Thyroid gland (tissue), 4 donors: ENCODE data around the gene PADI1. TPM values are rescaled to one million over a fixed set of nuclear protein-coding genes. Genes with fewer than 3 reads are reported as not detected.

ENCODE experiments used
- DNase-seq, 2 donors: peaks; one replicate each; pipeline ENCODE4 v3.0.0-alpha.2; 2019
- H3K27ac ChIP-seq, 3 donors: fragments of 200-600 bp; sonication (generic); 1 replicate in 2 of 3; 2 replicates in 1 of 3; pipeline ENCODE4 v1.5.1; 2016 to 2019; ENCODE audit warnings: mild to moderate bottlenecking in 1 of 3, moderate library complexity in 1 of 3
- H3K27me3 ChIP-seq: fragments of 200-600 bp; sonication (generic); one replicate; pipeline ENCODE4 v1.5.1; 2019
- H3K36me3 ChIP-seq, 2 donors: fragments of 200-600 bp; sonication (generic); one replicate each; pipeline ENCODE4 v1.5.1; 2016 to 2019
- H3K4me1 ChIP-seq, 2 donors: fragments of 200-600 bp; sonication (generic); one replicate each; pipeline ENCODE4 v1.5.1; 2017 to 2019
- H3K4me3 ChIP-seq, 3 donors: fragments of 200-600 bp; sonication (generic); replicated peaks in 1 of 3; 1 replicate in 2 of 3; 2 replicates in 1 of 3; pipeline ENCODE4 v1.5.1; 2016; ENCODE audit warnings: mild to moderate bottlenecking in 1 of 3
- H3K9me3 ChIP-seq: fragments of 200-600 bp; sonication (generic); one replicate; pipeline ENCODE4 v1.5.1; 2017
- CTCF ChIP-seq, 6 experiments: fragments of 200-600 bp in 3 of 6; fragments of 450-650 bp in 3 of 6; sonication (generic) in 3 of 6; IDR thresholded peaks; one replicate each; pipeline ENCODE4 v1.5.1; 2016 to 2019; ENCODE audit warnings: antibody characterized with exemption in 6 of 6, mild to moderate bottlenecking in 2 of 6, inconsistent platforms in 1 of 6, moderate library complexity in 1 of 6
- POLR2A ChIP-seq, 2 donors: fragments of 450-650 bp; IDR thresholded peaks; one replicate each; pipeline ENCODE4 v1.6.1; 2017; ENCODE audit warnings: antibody characterized with exemption in 2 of 2, mild to moderate bottlenecking in 2 of 2, moderate library complexity in 1 of 2
- WGBS, 2 donors: methylation state at CpG; one replicate each; pipeline ENCODE4 v1.1.5; 2017; 5-methylcytosine and 5-hydroxymethylcytosine counted together
- intact Hi-C: fragments of 100-400 bp; cut with DNase I; formaldehyde crosslinking; loops from one replicate; pipeline ENCODE4 v1.15.1; 2023
- total RNA-seq, 4 donors: library from RNA; depleted of rRNA; stranded (reverse); fragments of >200 nt; gene quantifications; one replicate each; pipeline ENCODE4 v1.2.3, GENCODE V29; 2016

Gene PADI1
- total RNA-seq, 4 donors from 2014 or later = not detected

GRCh38 chr1:17250601-17251000 lies 45.7 kb downstream of the PADI1 start:
- H3K27ac ChIP-seq = no peak overlapping the region
- DNase-seq = no peak
- H3K4me1 ChIP-seq = no peaks in the 10 kb centered on the region
- WGBS, 2 donors = 27 to 65% methylated on average over 1 to 6 of the region's 7 CpGs
- TF ChIP-seq CTCF (IDR thresholded peaks at IDR 0.05) (no peak), POLR2A (IDR thresholded peaks at IDR 0.05) (no peak)
- H3K36me3 ChIP-seq = no peaks in the 10 kb centered on the region
- no peak overlapping the region for H3K4me3 ChIP-seq
- intact Hi-C loops = no loop called here
- H3K9me3 ChIP-seq = no peaks in the 10 kb centered on the region
- no peaks in the 10 kb centered on the region for H3K27me3 ChIP-seq

GRCh38 chr1:17251246-17251645 lies 46.3 kb downstream of the PADI1 start:
- H3K4me1 ChIP-seq = no peaks in the 10 kb centered on the region
- H3K9me3 ChIP-seq = no peaks in the 10 kb centered on the region
- TF ChIP-seq CTCF (IDR thresholded peaks at IDR 0.05) (no peak), POLR2A (IDR thresholded peaks at IDR 0.05) (no peak)
- H3K27ac ChIP-seq = no peak overlapping the region
- intact Hi-C loops = no loop called here
- H3K4me3 ChIP-seq = no peak overlapping the region
- H3K36me3 ChIP-seq = no peaks in the 10 kb centered on the region
- WGBS, 2 donors = 71 to 76% methylated on average over 4 to 5 of the region's 5 CpGs
- H3K27me3 ChIP-seq = no peaks in the 10 kb centered on the region
- no peak for DNase-seq

GRCh38 chr1:17251701-17252376 lies 46.9 kb downstream of the PADI1 start:
- no peak for TF ChIP-seq POLR2A (IDR thresholded peaks at IDR 0.05)
- TF ChIP-seq CTCF (IDR thresholded peaks at IDR 0.05) = no peak
- H3K27me3 ChIP-seq = no peaks in the 10 kb centered on the region
- H3K4me3 ChIP-seq = no peak overlapping the region
- H3K4me1 ChIP-seq = no peaks in the 10 kb centered on the region
- intact Hi-C loops = no loop called here
- no peaks in the 10 kb centered on the region for H3K36me3 ChIP-seq
- WGBS, 2 donors = 51 to 72% methylated on average over 3 of the region's 3 CpGs
- H3K9me3 ChIP-seq = no peaks in the 10 kb centered on the region
- no peak overlapping the region for H3K27ac ChIP-seq
- no peak for DNase-seq

- no peaks in the 10 kb centered on the region for H3K4me1 ChIP-seq
- H3K27ac ChIP-seq = no peak overlapping the region
- no peaks in the 10 kb centered on the region for H3K27me3 ChIP-seq
- intact Hi-C loops = no loop called here
- H3K36me3 ChIP-seq = no peaks in the 10 kb centered on the region
- H3K9me3 ChIP-seq = no peaks in the 10 kb centered on the region
- WGBS, 2 donors = 68 to 81% methylated on average over 4 to 5 of the region's 5 CpGs
- no peak for TF ChIP-seq POLR2A (IDR thresholded peaks at IDR 0.05)
- no peak for TF ChIP-seq CTCF (IDR thresholded peaks at IDR 0.05)
- DNase-seq = no peak
- no peak overlapping the region for H3K4me3 ChIP-seq
Measured at GRCh38 chr1:17255336-17255735, 50.4 kb downstream of the PADI1 start.

GRCh38 chr1:17258116-17258757 lies 53.3 kb downstream of the PADI1 start:
- no peak overlapping the region for H3K27ac ChIP-seq
- TF ChIP-seq POLR2A (IDR thresholded peaks at IDR 0.05) (no peak), CTCF (IDR thresholded peaks at IDR 0.05) (no peak)
- H3K9me3 ChIP-seq = no peaks in the 10 kb centered on the region
- DNase-seq = no peak
- H3K4me1 ChIP-seq = no peaks in the 10 kb centered on the region
- H3K4me3 ChIP-seq = no peak overlapping the region
- 69 to 80% methylated on average over 9 of the region's 9 CpGs for WGBS, 2 donors
- H3K36me3 ChIP-seq = no peaks in the 10 kb centered on the region
- intact Hi-C loops = no loop called here
- no peaks in the 10 kb centered on the region for H3K27me3 ChIP-seq
